GM18507 (cell line): ENCODE data around the gene ELOF1.
"Not testable (repeated sequence)": the region's sequence is repeated elsewhere in the genome, so short reads cannot be mapped to it uniquely, and the experiment has no call there.

Experiments
- DNase-seq: peaks from one replicate; pipeline ENCODE4 v3.0.0; 2011; ENCODE audit warnings: low read depth; ENCODE audit not compliant: insufficient read length; ENCODE audit errors: extremely low spot score
- FAIRE-seq: peaks from 2 replicates; lab custom pipeline; 2011; peaks lifted over from hg19 to GRCh38; lab: Jason Lieb, UNC

Gene ELOF1

GRCh38 chr19:11558881-11559828 lies at the start of gene ELOF1:
Gene ELOF1, minus strand, starts transcription at chr19:11559230. Its CDS starts 4,883 bp downstream, at chr19:11554347.
- peak; percentile 94 for DNase-seq
- FAIRE-seq, result peak; percentile 95

- no peak for FAIRE-seq
- DNase-seq, result no peak
Measured at GRCh38 chr19:11606484-11606883, 47.5 kb upstream of the ELOF1 start.

GRCh38 chr19:11599704-11600103 lies 40.7 kb upstream of the ELOF1 start:
- not testable (repeated sequence) for FAIRE-seq, DNase-seq

GRCh38 chr19:11598746-11599145 lies 39.7 kb upstream of the ELOF1 start:
- DNase-seq (no peak), FAIRE-seq (no peak)

- FAIRE-seq, result peak; percentile 21
- DNase-seq, result no peak
Measured at GRCh38 chr19:11598103-11598483, 39.1 kb upstream of the ELOF1 start.

- peak; percentile 98 for DNase-seq
- FAIRE-seq, result peak; percentile 96
Measured at GRCh38 chr19:11597202-11598102, 38.4 kb upstream of the ELOF1 start, which contains the start of gene ZNF627. Gene ZNF627, plus strand, starts transcription at chr19:11597483. Its CDS starts 145 bp downstream, at chr19:11597628.

GRCh38 chr19:11596156-11596555 lies 37.1 kb upstream of the ELOF1 start:
- DNase-seq, result no peak
- no peak for FAIRE-seq

GRCh38 chr19:11594084-11594483 lies 35.1 kb upstream of the ELOF1 start:
- DNase-seq, result no peak
- FAIRE-seq, result no peak

- no peak for DNase-seq
- FAIRE-seq, result no peak
Measured at GRCh38 chr19:11587975-11588631, 29.1 kb upstream of the ELOF1 start.

GRCh38 chr19:11587302-11587974 lies 28.4 kb upstream of the ELOF1 start:
- DNase-seq (peak; percentile 54), FAIRE-seq (peak; percentile 84)

- FAIRE-seq, result no peak
- DNase-seq, result no peak
Measured at GRCh38 chr19:11586331-11586730, 27.3 kb upstream of the ELOF1 start.

- FAIRE-seq, result peak; percentile 98
- DNase-seq, result no peak
Measured at GRCh38 chr19:11581740-11582139, 22.7 kb upstream of the ELOF1 start.

GRCh38 chr19:11580116-11580515 lies 21.1 kb upstream of the ELOF1 start:
- FAIRE-seq, result no peak

GRCh38 chr19:11578258-11579142 lies 19.5 kb upstream of the ELOF1 start:
- peak; percentile 64 for FAIRE-seq
- no peak for DNase-seq

More at GRCh38 chr19:11580116-11580515, 21.1 kb upstream of the ELOF1 start:
- no peak for DNase-seq

- DNase-seq (no peak), FAIRE-seq (no peak)
Measured at GRCh38 chr19:11577451-11578257, 18.6 kb upstream of the ELOF1 start, which contains the start of gene ACP5. Gene ACP5, minus strand, starts transcription at chr19:11577645. Its CDS starts 328 bp downstream, at chr19:11577317.

GRCh38 chr19:11576227-11576626 lies 17.2 kb upstream of the ELOF1 start:
- no peak for DNase-seq
- FAIRE-seq, result no peak

GRCh38 chr19:11574689-11575088 lies 15.7 kb upstream of the ELOF1 start:
- peak; percentile 67 for FAIRE-seq
- DNase-seq, result no peak
